ENCODE measurements around the gene S100A4. TPM values are rescaled to one million over a fixed set of nuclear protein-coding genes. Genes with fewer than 3 reads are reported as not detected.

Gene S100A4
- total RNA-seq, 2 donors from 2014 or later: 186 to 368 TPM

DNA sequence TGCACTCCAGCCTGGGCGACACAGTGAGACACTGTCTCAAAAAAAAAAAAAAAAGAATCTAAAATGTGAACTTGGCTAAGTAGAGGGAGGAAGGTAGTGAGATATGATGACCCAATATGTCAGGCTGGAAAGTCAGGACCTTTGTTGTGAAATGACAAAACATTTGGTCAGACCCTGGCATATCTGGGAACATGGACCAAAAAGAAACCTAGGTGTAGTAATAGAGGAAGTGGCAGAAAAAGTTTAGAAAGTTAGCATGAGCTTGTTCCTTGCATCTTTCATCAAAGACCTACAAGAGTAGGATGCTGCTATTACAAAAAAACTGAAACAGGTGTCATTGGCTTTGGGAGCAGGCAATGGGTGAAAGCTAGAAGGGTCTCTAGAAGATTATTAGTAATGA, 10.7 kb upstream of the S100A4 start:
- ATAC-seq (no peak), DNase-seq (ENCODE audit: low spot score in 2 of 2) (no peak)
- H3K36me3 Mint-ChIP-seq: no peaks in the 10 kb centered on the region
- H3K27ac Mint-ChIP-seq: no peak overlapping the region
- H3K9me3 Mint-ChIP-seq: no peaks in the 10 kb centered on the region

GRCh38 chr1:153553830-153554541, 8.4 kb upstream of the S100A4 start:
- ATAC-seq (peak in 1 of 2 donors; percentile 44), DNase-seq (ENCODE audit: low spot score in 2 of 2) (no peak)
- no peak overlapping the region for H3K27ac Mint-ChIP-seq

GRCh38 chr1:153553096-153553495, 7.5 kb upstream of the S100A4 start:
- ATAC-seq: no peak
- DNase-seq (ENCODE audit: low spot score in 2 of 2): no peak
- Mint-ChIP-seq H3K27ac (no peak overlapping the region), H3K36me3 (no peaks in the 10 kb centered on the region), H3K9me3 (no peaks in the 10 kb centered on the region)

More at GRCh38 chr1:153553830-153554541, 8.4 kb upstream of the S100A4 start:
- Mint-ChIP-seq H3K9me3 (no peaks in the 10 kb centered on the region), H3K36me3 (no peaks in the 10 kb centered on the region)

- Mint-ChIP-seq H3K9me3 (no peaks in the 10 kb centered on the region), H3K27ac (no peak overlapping the region), H3K36me3 (no peaks in the 10 kb centered on the region)
- no peak for DNase-seq (ENCODE audit: low spot score in 2 of 2)
- no peak for ATAC-seq
Observed at GRCh38 chr1:153552335-153552734, 6.7 kb upstream of the S100A4 start.

- Mint-ChIP-seq H3K9me3 (no peaks in the 10 kb centered on the region), H3K27ac (peak overlapping the region in 1 of 2 donors; percentile 10), H3K36me3 (peaks cover 0 to under 1% of the 10 kb centered on the region in 2 donors)
- DNase-seq (ENCODE audit: low spot score in 2 of 2) (no peak), ATAC-seq (no peak)
Observed at GRCh38 chr1:153550827-153551500, 5.4 kb upstream of the S100A4 start.

DNA sequence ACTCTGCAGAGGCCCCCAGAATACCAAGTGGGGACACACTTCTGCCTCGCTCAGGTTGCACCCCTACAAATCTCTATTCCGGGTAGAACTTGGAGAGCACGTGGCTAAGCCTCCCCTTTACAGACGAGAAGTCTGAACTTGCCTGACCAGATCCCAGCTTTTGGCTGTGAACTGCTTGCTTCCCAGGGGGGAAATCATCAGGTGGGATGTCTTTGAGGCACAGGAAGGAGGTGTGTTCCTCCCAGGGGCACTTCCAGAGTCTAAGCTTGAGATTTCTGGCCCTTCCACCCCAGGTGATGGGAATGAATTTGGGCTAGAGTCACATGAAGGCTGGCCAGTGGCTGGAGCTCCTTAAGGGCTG, 4.8 kb upstream of the S100A4 start:
- peaks cover 3 to 7% of the 10 kb centered on the region in 2 donors for H3K36me3 Mint-ChIP-seq
- DNase-seq (ENCODE audit: low spot score in 2 of 2) (no peak), ATAC-seq (no peak)
- H3K27ac Mint-ChIP-seq: peak overlapping the region in 1 of 2 donors; percentile 47
- no peaks in the 10 kb centered on the region for H3K9me3 Mint-ChIP-seq

- H3K27ac Mint-ChIP-seq: peak overlapping the region in 1 of 2 donors; percentile 47
- peaks cover 8 to 12% of the 10 kb centered on the region in 2 donors for H3K36me3 Mint-ChIP-seq
- H3K9me3 Mint-ChIP-seq: no peaks in the 10 kb centered on the region
- ATAC-seq (no peak), DNase-seq (ENCODE audit: low spot score in 2 of 2) (no peak)
Observed at GRCh38 chr1:153549741-153550397, 4.3 kb upstream of the S100A4 start.

GRCh38 chr1:153548722-153549688, 3.4 kb upstream of the S100A4 start, which contains the start of gene S100A3:
TSS of gene S100A3 (minus strand) at chr1:153549258. CDS start at chr1:153548485, 773 bp downstream.
- H3K27ac Mint-ChIP-seq: peak within 1 kb of the TSS; percentile 47 to 61
- H3K9me3 Mint-ChIP-seq: no peaks in the 10 kb centered on the region
- DNase-seq (ENCODE audit: low spot score in 2 of 2): no peak
- ATAC-seq: no peak
- H3K36me3 Mint-ChIP-seq: peaks cover 16 to 21% of the 10 kb centered on the region in 2 donors

- ATAC-seq (no peak), DNase-seq (ENCODE audit: low spot score in 2 of 2) (no peak)
- Mint-ChIP-seq H3K9me3 (no peaks in the 10 kb centered on the region), H3K27ac (peak overlapping the region in 1 of 2 donors; percentile 31), H3K36me3 (peaks cover 17 to 32% of the 10 kb centered on the region in 2 donors)
Observed at GRCh38 chr1:153547560-153548551, 2.2 kb upstream of the S100A4 start.

DNA sequence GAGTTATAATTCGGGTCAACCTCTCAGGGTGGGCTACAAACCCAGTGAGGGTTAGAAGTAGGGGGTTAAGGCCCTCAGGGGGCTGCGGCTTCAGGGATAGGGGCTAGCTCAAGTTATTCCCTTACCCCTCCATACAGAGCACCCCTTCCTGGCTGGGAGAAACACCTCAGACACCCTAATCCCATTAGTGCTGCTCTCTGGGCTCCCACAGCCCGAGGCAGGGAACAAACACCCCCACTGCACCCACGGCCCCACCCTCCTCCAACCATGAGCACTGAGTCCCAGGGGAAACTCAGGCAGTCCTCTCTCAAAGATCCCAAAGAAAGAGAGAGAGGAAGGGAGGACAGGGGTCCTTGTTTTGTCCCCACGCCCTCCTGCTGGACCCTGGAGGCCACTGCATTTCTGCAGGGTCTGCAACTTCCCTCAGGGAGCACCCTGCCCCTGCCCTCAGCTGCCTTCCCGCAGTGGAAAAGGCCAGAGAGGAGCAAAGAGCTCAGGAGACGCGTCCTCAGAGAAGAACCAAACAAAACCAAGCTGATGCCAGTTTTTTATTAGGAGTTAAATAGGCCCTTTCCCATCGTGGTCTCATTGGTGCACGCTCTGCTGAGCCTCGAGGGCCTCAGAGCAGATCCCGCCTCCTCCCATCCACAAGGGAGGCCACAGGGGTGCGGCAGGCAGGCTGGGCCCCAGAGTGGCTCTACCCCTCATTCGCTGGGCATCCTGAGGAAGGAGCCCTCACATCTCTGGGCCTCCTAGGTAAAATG, 1.4 kb upstream of the S100A4 start:
- DNase-seq (ENCODE audit: low spot score in 2 of 2) (no peak), ATAC-seq (no peak)
- Mint-ChIP-seq H3K9me3 (no peaks in the 10 kb centered on the region), H3K27ac (peak overlapping the region; percentile 96 to 99), H3K36me3 (peaks cover 17 to 35% of the 10 kb centered on the region in 2 donors)

DNA sequence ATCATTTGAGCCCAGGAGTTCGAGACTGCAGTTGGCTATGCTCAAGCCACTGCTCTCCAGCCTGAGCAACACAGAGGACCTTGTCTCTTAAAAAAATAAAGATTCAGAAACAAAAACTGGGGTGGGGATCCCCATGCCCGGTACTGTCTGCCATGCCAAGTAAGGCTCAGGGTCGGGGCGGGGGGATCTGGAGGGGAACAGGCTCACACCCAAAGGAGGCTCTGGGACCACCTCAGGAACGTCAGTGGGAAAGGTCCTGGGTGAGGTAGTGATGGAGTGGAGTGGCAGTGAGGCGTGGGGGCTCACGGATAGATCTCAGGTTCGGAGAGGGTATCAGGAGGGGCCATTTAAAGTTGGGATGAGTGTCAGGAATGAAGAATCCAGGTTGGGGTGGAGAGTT, 765 bp upstream of the S100A4 start:
- no peak for DNase-seq (ENCODE audit: low spot score in 2 of 2)
- Mint-ChIP-seq H3K9me3 (no peaks in the 10 kb centered on the region), H3K27ac (peak overlapping the region; percentile 96 to 99), H3K36me3 (peaks cover 17 to 35% of the 10 kb centered on the region in 2 donors)
- no peak for ATAC-seq

DNA sequence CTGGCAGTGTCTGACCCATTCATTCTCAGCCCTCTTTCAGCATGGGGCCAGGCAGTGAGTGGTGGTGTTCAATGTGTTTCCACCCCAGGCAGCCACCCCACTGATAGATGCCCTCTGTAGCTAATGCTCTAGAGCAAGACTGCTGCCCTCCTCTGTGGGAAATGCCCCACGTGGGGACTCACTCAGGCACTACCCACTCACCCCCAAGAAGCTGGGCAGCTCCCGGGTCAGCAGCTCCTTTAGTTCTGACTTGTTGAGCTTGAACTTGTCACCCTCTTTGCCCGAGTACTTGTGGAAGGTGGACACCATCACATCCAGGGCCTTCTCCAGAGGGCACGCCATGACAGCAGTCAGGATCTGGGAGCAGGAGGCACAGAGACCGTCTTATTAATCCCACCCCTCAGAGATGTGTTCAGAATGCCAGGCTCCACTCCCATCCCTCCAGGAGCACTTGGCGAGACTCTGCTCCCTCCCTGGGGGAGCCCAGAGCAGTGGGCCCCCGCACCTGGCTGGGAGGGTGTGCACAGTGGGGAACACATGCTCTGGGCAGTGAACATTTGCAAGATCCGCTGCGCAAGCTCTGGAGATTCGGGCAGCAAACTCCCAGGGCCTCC, 1.0 kb downstream of the S100A4 start:
- Mint-ChIP-seq H3K36me3 (peaks cover 17 to 35% of the 10 kb centered on the region in 2 donors), H3K27ac (peak overlapping the region; percentile 96 to 99), H3K9me3 (peaks cover 0 to 5% of the 10 kb centered on the region in 2 donors)
- ATAC-seq (no peak), DNase-seq (ENCODE audit: low spot score in 2 of 2) (no peak)

GRCh38 chr1:153543736-153544135, 1.9 kb downstream of the S100A4 start:
- DNase-seq (ENCODE audit: low spot score in 2 of 2) (no peak), ATAC-seq (no peak)
- Mint-ChIP-seq H3K9me3 (peaks cover 0 to 5% of the 10 kb centered on the region in 2 donors), H3K36me3 (peaks cover 17 to 35% of the 10 kb centered on the region in 2 donors), H3K27ac (peak overlapping the region; percentile 72 to 96)

All from activated naive CD4-positive, alpha-beta T cell treated with anti-CD3 and anti-CD28 coated beads, Interleukin-2, amount 50 U/mL, for 72 hours (primary cell).